Loucy (cell line): Measurements from ENCODE around the gene TMEM132C.

Experiments used
- H2AFZ ChIP-seq: fragments of 200-600 bp; sonication (generic); 2 replicates; pipeline ENCODE4 v1.6.0; 2016; ENCODE audit warnings: antibody characterized with exemption, mild to moderate bottlenecking, low read length, moderate library complexity
- H3F3A ChIP-seq: fragments of 200-600 bp; 2 replicates; pipeline ENCODE4 v1.6.0; 2016; ENCODE audit warnings: antibody characterized with exemption, low read depth, mild to moderate bottlenecking
- H3K27me3 ChIP-seq: fragments of 200-600 bp; sonication (generic); 2 replicates; pipeline ENCODE4 v1.6.1; 2014; ENCODE audit warnings: low read length, mild to moderate bottlenecking; ENCODE audit not compliant: insufficient read depth, poor library complexity, severe bottlenecking
- H3K36me3 ChIP-seq: fragments of 200-600 bp; sonication (generic); 2 replicates; pipeline ENCODE4 v1.6.1; 2016; ENCODE audit warnings: low read length; ENCODE audit not compliant: insufficient read depth
- H3K4me1 ChIP-seq: fragments of 200-600 bp; sonication (generic); 2 replicates; pipeline ENCODE4 v1.5.1; 2014; ENCODE audit warnings: low read length, mild to moderate bottlenecking; ENCODE audit not compliant: insufficient read depth, poor library complexity, severe bottlenecking
- H3K4me2 ChIP-seq: fragments of 200-600 bp; sonication (generic); 2 replicates; pipeline ENCODE4 v1.6.0; 2014; ENCODE audit warnings: antibody characterized with exemption, low read length, low read depth, mild to moderate bottlenecking; ENCODE audit not compliant: poor library complexity, severe bottlenecking
- H3K4me3 ChIP-seq: fragments of 200-600 bp; sonication (generic); 2 replicates; pipeline ENCODE4 v1.5.1; 2014; ENCODE audit warnings: low read length, mild to moderate bottlenecking, mixed read lengths; ENCODE audit not compliant: poor library complexity, severe bottlenecking
- H3K79me2 ChIP-seq: fragments of 200-600 bp; sonication (generic); 2 replicates; pipeline ENCODE4 v1.6.1; 2014; ENCODE audit warnings: low read length; ENCODE audit not compliant: insufficient read depth
- H3K9ac ChIP-seq: fragments of 200-600 bp; sonication (generic); 2 replicates; pipeline ENCODE4 v1.6.0; 2014; ENCODE audit warnings: mild to moderate bottlenecking, low read depth, low read length, moderate library complexity; ENCODE audit not compliant: poor library complexity, severe bottlenecking
- H3K9me2 ChIP-seq: fragments of 200-600 bp; sonication (generic); replicated peaks from 2 replicates; pipeline ENCODE4 v1.6.1; 2016; ENCODE audit warnings: low read depth, low read length, mixed read lengths
- H3K9me3 ChIP-seq: fragments of 200-600 bp; sonication (generic); 2 replicates; pipeline ENCODE4 v1.6.1; 2014; ENCODE audit warnings: mild to moderate bottlenecking, antibody characterized with exemption, low read length, low read depth; ENCODE audit not compliant: insufficient read depth
- H4K20me1 ChIP-seq: fragments of 200-600 bp; sonication (generic); 2 replicates; pipeline ENCODE4 v1.6.0; 2014; ENCODE audit warnings: antibody characterized with exemption, low read length, mild to moderate bottlenecking; ENCODE audit not compliant: insufficient read depth, poor library complexity, severe bottlenecking
- EZH2phosphoT487 ChIP-seq: fragments of 200-600 bp; IDR thresholded peaks from 2 replicates; pipeline ENCODE4 v1.6.1; 2018; ENCODE audit warnings: antibody characterized with exemption, mild to moderate bottlenecking, moderate library complexity, borderline replicate concordance
- TF ChIP-seq, protein P1 (sequence below): fragments of 200-600 bp; sonication (generic); conservative IDR thresholded peaks from 2 replicates; pipeline ENCODE4 v1.5.1; 2014; ENCODE audit warnings: mild to moderate bottlenecking, antibody characterized with exemption, low read length

TMEM132C gene

DNA sequence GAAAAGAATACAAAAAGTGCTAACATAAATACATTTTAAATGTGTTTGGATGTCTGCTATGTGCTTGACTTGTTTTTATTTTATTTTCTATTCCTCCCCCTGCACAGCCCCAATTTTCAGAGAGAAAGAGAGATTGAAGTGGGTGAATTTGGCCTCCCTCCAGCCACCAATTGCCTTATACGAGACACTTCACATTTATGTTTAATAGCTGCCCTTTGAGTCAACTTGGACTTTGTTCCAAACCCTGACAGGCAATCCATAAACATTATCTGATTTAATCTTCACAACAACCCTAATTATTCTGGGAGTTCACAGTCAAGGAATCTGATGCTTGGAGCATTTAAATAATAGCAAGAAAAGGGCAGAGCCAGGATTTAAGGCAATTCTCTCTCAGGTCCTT is 395.1 kb downstream of the TMEM132C start:
- H3K36me3 ChIP-seq: no peaks in the 10 kb centered on the region
- no peaks in the 10 kb centered on the region for H3K27me3 ChIP-seq
- no peaks in the 10 kb centered on the region for H3F3A ChIP-seq
- no peak overlapping the region for H3K4me3 ChIP-seq
- peaks cover 4% of the 10 kb centered on the region; the same call in 1 of the 2 replicates for H3K9me3 ChIP-seq
- H3K79me2 ChIP-seq: no peaks in the 10 kb centered on the region
- no peaks in the 10 kb centered on the region for H4K20me1 ChIP-seq
- no peak overlapping the region for H3K9ac ChIP-seq
- no peak overlapping the region for H3K4me2 ChIP-seq
- no peak for TF ChIP-seq EZH2phosphoT487
- TF ChIP-seq, protein P1, sequence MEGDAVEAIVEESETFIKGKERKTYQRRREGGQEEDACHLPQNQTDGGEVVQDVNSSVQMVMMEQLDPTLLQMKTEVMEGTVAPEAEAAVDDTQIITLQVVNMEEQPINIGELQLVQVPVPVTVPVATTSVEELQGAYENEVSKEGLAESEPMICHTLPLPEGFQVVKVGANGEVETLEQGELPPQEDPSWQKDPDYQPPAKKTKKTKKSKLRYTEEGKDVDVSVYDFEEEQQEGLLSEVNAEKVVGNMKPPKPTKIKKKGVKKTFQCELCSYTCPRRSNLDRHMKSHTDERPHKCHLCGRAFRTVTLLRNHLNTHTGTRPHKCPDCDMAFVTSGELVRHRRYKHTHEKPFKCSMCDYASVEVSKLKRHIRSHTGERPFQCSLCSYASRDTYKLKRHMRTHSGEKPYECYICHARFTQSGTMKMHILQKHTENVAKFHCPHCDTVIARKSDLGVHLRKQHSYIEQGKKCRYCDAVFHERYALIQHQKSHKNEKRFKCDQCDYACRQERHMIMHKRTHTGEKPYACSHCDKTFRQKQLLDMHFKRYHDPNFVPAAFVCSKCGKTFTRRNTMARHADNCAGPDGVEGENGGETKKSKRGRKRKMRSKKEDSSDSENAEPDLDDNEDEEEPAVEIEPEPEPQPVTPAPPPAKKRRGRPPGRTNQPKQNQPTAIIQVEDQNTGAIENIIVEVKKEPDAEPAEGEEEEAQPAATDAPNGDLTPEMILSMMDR: no peak
- no peaks in the 10 kb centered on the region for H3K4me1 ChIP-seq
- no peak overlapping the region for H2AFZ ChIP-seq
- no peaks in the 10 kb centered on the region for H3K9me2 ChIP-seq

DNA sequence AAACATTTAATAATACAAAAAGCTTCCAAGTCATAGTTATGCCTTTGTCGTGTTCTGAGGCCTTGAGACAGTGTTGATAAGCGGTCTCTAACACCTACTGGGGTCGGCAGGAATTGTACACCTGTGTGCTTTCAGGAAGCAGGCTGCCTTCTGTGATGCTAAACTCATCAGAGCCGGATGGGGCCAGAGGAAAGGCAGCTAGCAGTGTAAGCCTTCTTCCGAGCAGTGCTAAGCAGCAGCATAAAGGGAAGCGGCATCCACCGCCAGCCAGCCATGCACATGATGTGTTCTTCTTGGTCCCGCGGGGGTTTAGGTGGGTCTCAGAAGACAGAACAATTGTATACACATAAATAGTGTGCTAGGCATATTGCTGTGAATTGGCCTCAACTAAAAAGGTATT is 397.5 kb downstream of the TMEM132C start:
- Histone ChIP-seq H3K4me1 (no peaks in the 10 kb centered on the region), H3K4me2 (no peak overlapping the region), H3K9me3 (no peaks in the 10 kb centered on the region; the same call in 1 of the 2 replicates), H2AFZ (no peak overlapping the region), H4K20me1 (no peaks in the 10 kb centered on the region), H3K9me2 (no peaks in the 10 kb centered on the region), H3K9ac (no peak overlapping the region), H3K4me3 (no peak overlapping the region), H3K36me3 (no peaks in the 10 kb centered on the region), H3K27me3 (no peaks in the 10 kb centered on the region), H3K79me2 (no peaks in the 10 kb centered on the region), H3F3A (no peaks in the 10 kb centered on the region)
- TF ChIP-seq EZH2phosphoT487: no peak
- TF ChIP-seq, protein P1: no peak

DNA sequence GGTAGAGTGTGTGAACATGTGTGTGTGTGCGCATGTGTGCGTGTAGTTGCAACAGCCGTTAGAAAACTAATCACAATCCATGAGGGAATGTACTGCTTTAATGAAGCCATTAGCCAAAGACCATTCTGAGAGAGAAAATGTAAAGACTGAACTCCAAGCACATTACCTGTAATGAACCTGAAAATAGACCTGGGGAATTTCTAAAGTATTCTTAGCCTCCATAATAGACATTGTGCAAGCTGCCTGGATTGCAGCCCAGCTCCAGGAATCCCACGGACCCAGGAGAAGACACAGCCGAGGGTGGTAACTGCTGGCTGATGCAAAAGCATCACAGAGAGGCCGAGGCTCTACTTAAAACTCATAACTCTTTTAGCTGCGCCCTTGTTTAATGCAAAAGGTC is 400.2 kb downstream of the TMEM132C start:
- Histone ChIP-seq H3F3A (no peaks in the 10 kb centered on the region), H3K27me3 (no peaks in the 10 kb centered on the region), H3K36me3 (no peaks in the 10 kb centered on the region), H4K20me1 (no peaks in the 10 kb centered on the region), H3K79me2 (no peaks in the 10 kb centered on the region), H3K9me3 (no peaks in the 10 kb centered on the region; the same call in 1 of the 2 replicates), H3K4me1 (no peaks in the 10 kb centered on the region), H3K4me2 (no peak overlapping the region), H3K9me2 (no peaks in the 10 kb centered on the region), H2AFZ (no peak overlapping the region), H3K9ac (no peak overlapping the region), H3K4me3 (no peak overlapping the region)
- TF ChIP-seq, protein P1: no peak
- no peak for TF ChIP-seq EZH2phosphoT487
